MM.1S (cell line): ENCODE results near the gene REN.

ENCODE experiments used
- DNase-seq: peaks from one replicate; pipeline ENCODE4 v3.0.0-alpha.2; 2015
- H2AFZ ChIP-seq: fragments of 300-600 bp; sonication (generic); 2 replicates; pipeline ENCODE4 v1.6.0; 2016; ENCODE audit warnings: antibody characterized with exemption, low read length
- H3F3A ChIP-seq: fragments of 300-600 bp; sonication (generic); 2 replicates; pipeline ENCODE4 v1.6.1; 2016; ENCODE audit warnings: mild to moderate bottlenecking, antibody characterized with exemption, low read length, moderate library complexity, mixed read lengths; ENCODE audit not compliant: insufficient read depth
- H3K27ac ChIP-seq: fragments of 300-600 bp; sonication (generic); 2 replicates; pipeline ENCODE4 v1.5.1; 2016; ENCODE audit warnings: mild to moderate bottlenecking, low read length
- H3K27me3 ChIP-seq: fragments of 300-600 bp; sonication (generic); replicated peaks from 2 replicates; pipeline ENCODE4 v1.6.0; 2016; ENCODE audit warnings: low read length; ENCODE audit not compliant: insufficient read depth
- H3K36me3 ChIP-seq: fragments of 300-600 bp; sonication (generic); replicated peaks from 2 replicates; pipeline ENCODE4 v1.6.1; 2016; ENCODE audit warnings: mild to moderate bottlenecking, low read length, mixed read lengths; ENCODE audit not compliant: insufficient read depth
- H3K4me1 ChIP-seq: fragments of 300-600 bp; sonication (generic); 2 replicates; pipeline ENCODE4 v1.6.1; 2016; ENCODE audit warnings: low read length, mixed read lengths
- H3K4me2 ChIP-seq: fragments of 300-600 bp; sonication (generic); 2 replicates; pipeline ENCODE4 v1.6.0; 2016; ENCODE audit warnings: low read depth, low read length
- H3K4me3 ChIP-seq: fragments of 300-600 bp; sonication (generic); 2 replicates; pipeline ENCODE4 v1.5.1; 2016; ENCODE audit warnings: low read length, mixed read lengths
- H3K79me2 ChIP-seq: fragments of 300-600 bp; sonication (generic); 2 replicates; pipeline ENCODE4 v1.6.1; 2016; ENCODE audit warnings: mixed run types, low read length, mixed read lengths
- H3K9ac ChIP-seq: fragments of 300-600 bp; sonication (generic); 2 replicates; pipeline ENCODE4 v1.6.1; 2016; ENCODE audit warnings: low read length, mixed read lengths
- H3K9me2 ChIP-seq: fragments of 300-600 bp; sonication (generic); replicated peaks from 2 replicates; pipeline ENCODE4 v1.6.1; 2016; ENCODE audit warnings: mild to moderate bottlenecking, low read length, mixed read lengths; ENCODE audit not compliant: insufficient read depth
- H3K9me3 ChIP-seq: fragments of 300-600 bp; sonication (generic); replicated peaks from 2 replicates; pipeline ENCODE4 v1.6.1; 2016; ENCODE audit warnings: mild to moderate bottlenecking, low read length, mixed read lengths; ENCODE audit not compliant: insufficient read depth
- H4K20me1 ChIP-seq: fragments of 300-600 bp; sonication (generic); 2 replicates; pipeline ENCODE4 v1.6.1; 2016; ENCODE audit warnings: mild to moderate bottlenecking, low read length, moderate library complexity, mixed read lengths; ENCODE audit not compliant: insufficient read depth
- EZH2 ChIP-seq: fragments of 300-600 bp; sonication (generic); optimal IDR thresholded peaks from 2 replicates; pipeline ENCODE3; 2017; ENCODE audit warnings: low read depth, mild to moderate bottlenecking, antibody characterized with exemption, low read length, mixed read lengths
- EZH2phosphoT487 ChIP-seq: fragments of 300-600 bp; sonication (generic); IDR thresholded peaks from 2 replicates; pipeline ENCODE4 v1.6.1; 2018; ENCODE audit warnings: antibody characterized with exemption, low read length
- TF ChIP-seq, protein P1 (sequence below): fragments of 300-600 bp; sonication (generic); IDR thresholded peaks from 2 replicates; pipeline ENCODE4 v1.5.1; 2016; ENCODE audit warnings: antibody characterized with exemption, low read length, mixed read lengths

The REN gene

GRCh38 chr1:204132718-204133117, 33.4 kb downstream of the REN start:
- H3K36me3 ChIP-seq = no peaks in the 10 kb centered on the region
- no peak overlapping the region for H3K9ac ChIP-seq
- H4K20me1 ChIP-seq = no peaks in the 10 kb centered on the region
- H3K4me1 ChIP-seq = no peaks in the 10 kb centered on the region
- no peaks in the 10 kb centered on the region for H3K9me3 ChIP-seq
- no peak overlapping the region for H3K4me3 ChIP-seq
- DNase-seq = no peak
- no peak overlapping the region for H3K27ac ChIP-seq
- no peaks in the 10 kb centered on the region for H3F3A ChIP-seq
- H3K9me2 ChIP-seq = no peaks in the 10 kb centered on the region
- H2AFZ ChIP-seq = no peak overlapping the region
- TF ChIP-seq, protein P1, sequence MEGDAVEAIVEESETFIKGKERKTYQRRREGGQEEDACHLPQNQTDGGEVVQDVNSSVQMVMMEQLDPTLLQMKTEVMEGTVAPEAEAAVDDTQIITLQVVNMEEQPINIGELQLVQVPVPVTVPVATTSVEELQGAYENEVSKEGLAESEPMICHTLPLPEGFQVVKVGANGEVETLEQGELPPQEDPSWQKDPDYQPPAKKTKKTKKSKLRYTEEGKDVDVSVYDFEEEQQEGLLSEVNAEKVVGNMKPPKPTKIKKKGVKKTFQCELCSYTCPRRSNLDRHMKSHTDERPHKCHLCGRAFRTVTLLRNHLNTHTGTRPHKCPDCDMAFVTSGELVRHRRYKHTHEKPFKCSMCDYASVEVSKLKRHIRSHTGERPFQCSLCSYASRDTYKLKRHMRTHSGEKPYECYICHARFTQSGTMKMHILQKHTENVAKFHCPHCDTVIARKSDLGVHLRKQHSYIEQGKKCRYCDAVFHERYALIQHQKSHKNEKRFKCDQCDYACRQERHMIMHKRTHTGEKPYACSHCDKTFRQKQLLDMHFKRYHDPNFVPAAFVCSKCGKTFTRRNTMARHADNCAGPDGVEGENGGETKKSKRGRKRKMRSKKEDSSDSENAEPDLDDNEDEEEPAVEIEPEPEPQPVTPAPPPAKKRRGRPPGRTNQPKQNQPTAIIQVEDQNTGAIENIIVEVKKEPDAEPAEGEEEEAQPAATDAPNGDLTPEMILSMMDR = no peak
- TF ChIP-seq EZH2 = no peak
- TF ChIP-seq EZH2phosphoT487 = no peak
- no peaks in the 10 kb centered on the region for H3K79me2 ChIP-seq
- H3K27me3 ChIP-seq = no peaks in the 10 kb centered on the region; the same call in 1 of the 2 replicates
- no peak overlapping the region for H3K4me2 ChIP-seq

GRCh38 chr1:204131978-204132377, 34.2 kb downstream of the REN start:
- Histone ChIP-seq H3K79me2 (no peaks in the 10 kb centered on the region), H2AFZ (no peak overlapping the region), H3F3A (no peaks in the 10 kb centered on the region), H3K9me3 (no peaks in the 10 kb centered on the region), H3K4me3 (no peak overlapping the region), H3K9me2 (no peaks in the 10 kb centered on the region), H4K20me1 (no peaks in the 10 kb centered on the region), H3K36me3 (no peaks in the 10 kb centered on the region), H3K27ac (no peak overlapping the region), H3K9ac (no peak overlapping the region), H3K4me2 (no peak overlapping the region), H3K27me3 (no peaks in the 10 kb centered on the region; the same call in 1 of the 2 replicates), H3K4me1 (no peaks in the 10 kb centered on the region)
- no peak for TF ChIP-seq EZH2
- DNase-seq = no peak

DNA sequence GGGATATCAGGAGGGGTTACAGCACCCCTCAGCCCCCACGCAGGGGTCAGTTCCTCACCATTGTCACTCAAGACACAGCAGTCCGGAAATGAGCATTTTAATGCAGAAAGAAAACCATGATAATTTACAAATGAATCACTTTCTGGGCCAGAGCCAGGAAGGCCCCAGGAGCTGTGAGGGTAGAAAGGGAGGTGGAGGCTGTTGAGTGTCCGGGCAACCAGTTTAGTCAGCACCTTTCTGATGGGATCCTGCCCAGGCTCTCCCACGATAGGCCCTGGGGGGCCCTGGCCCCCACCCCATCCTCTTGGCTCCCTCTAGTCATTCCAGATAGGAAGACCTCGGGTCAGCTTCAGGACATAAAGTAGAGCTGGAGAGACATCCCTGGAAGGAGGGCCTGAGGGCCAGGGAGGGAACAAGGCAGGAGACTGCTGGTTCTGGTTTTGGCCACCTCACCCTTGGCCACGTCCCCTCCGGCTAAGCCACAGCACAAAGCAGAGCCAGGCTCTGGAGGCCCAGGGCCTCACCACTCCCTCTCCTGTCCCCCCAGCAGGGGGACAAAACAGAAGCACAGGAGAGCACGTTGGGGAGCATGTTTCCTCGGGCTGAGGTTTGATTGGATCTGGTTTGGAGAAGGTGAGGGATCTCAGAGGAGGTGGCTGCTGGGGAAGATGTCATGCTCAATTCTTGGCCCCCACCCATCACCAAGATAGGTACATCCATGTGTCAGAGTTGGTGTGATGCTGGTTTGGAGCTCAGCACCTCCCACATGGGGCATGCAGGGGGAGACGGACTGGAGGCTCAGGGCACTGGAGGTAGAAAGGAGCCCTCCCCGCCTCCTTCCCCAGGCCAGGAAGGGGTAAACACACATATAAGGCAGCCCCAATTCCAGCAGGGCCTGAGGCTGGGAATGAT, 34.9 kb downstream of the REN start:
- no peaks in the 10 kb centered on the region for H3F3A ChIP-seq
- H3K36me3 ChIP-seq = no peaks in the 10 kb centered on the region
- no peak for DNase-seq
- no peak overlapping the region for H3K4me2 ChIP-seq
- H3K9me2 ChIP-seq = no peaks in the 10 kb centered on the region
- H3K27ac ChIP-seq = no peak overlapping the region
- H3K9me3 ChIP-seq = no peaks in the 10 kb centered on the region
- H3K27me3 ChIP-seq = no peaks in the 10 kb centered on the region; the same call in 1 of the 2 replicates
- no peaks in the 10 kb centered on the region for H3K79me2 ChIP-seq
- H3K4me1 ChIP-seq = no peaks in the 10 kb centered on the region
- TF ChIP-seq, protein P1 = no peak
- TF ChIP-seq EZH2phosphoT487 (no peak), EZH2 (no peak)
- H3K9ac ChIP-seq = no peak overlapping the region
- no peaks in the 10 kb centered on the region for H4K20me1 ChIP-seq
- no peak overlapping the region for H2AFZ ChIP-seq
- no peak overlapping the region for H3K4me3 ChIP-seq

- H3K27ac ChIP-seq = no peak overlapping the region
- no peaks in the 10 kb centered on the region for H3K4me1 ChIP-seq
- H3F3A ChIP-seq = no peaks in the 10 kb centered on the region
- no peak for DNase-seq
- TF ChIP-seq EZH2 = no peak
- TF ChIP-seq EZH2phosphoT487 = no peak
- TF ChIP-seq, protein P1 = no peak
- no peaks in the 10 kb centered on the region for H4K20me1 ChIP-seq
- no peak overlapping the region for H3K9ac ChIP-seq
- no peaks in the 10 kb centered on the region for H3K79me2 ChIP-seq
- no peaks in the 10 kb centered on the region for H3K36me3 ChIP-seq
- no peak overlapping the region for H3K4me3 ChIP-seq
- no peaks in the 10 kb centered on the region for H3K27me3 ChIP-seq
- H2AFZ ChIP-seq = no peak overlapping the region
- H3K4me2 ChIP-seq = no peak overlapping the region
- H3K9me3 ChIP-seq = no peaks in the 10 kb centered on the region
- no peaks in the 10 kb centered on the region for H3K9me2 ChIP-seq
Observed at GRCh38 chr1:204130178-204130577, 36.0 kb downstream of the REN start.
